T-cell (primary cell): ENCODE measurements around the gene SYCE3. TPM values are rescaled to one million over a fixed set of nuclear protein-coding genes. Genes with fewer than 3 reads are reported as not detected.

Experiments used
- ATAC-seq, 4 experiments: fragments of 200-7000 bp in 3 of 4; fragments of 150-1000 bp in 1 of 4; cut with Tn5 transposase; replicated peaks in 1 of 4; 1 replicate in 3 of 4; 2 replicates in 1 of 4; pipeline ENCODE4 v1.10.0; 2021; ENCODE audit warnings: moderate library complexity in 3 of 4, mild to moderate bottlenecking in 2 of 4, moderate number of reproducible peaks in 1 of 4
- CTCF ChIA-PET, 2 donors: fragments of 300-600 bp; sonication (Branson Sonifier 250); formaldehyde crosslinking; loops; one replicate each; lab custom pipeline; 2022; ENCODE audit warnings: antibody characterized with exemption in 2 of 2; lab: Charles Lee
- POLR2A ChIA-PET, 2 donors: fragments of 300-600 bp; sonication (Branson Sonifier 250); formaldehyde crosslinking; loops; one replicate each; lab custom pipeline; 2022; ENCODE audit warnings: antibody characterized with exemption in 2 of 2; lab: Charles Lee
- DNase-seq, 35 experiments: peaks; one replicate each; pipeline versions ENCODE4 v3.0.0 to v3.0.0-alpha.2; 2013 to 2023
- H3K27ac ChIP-seq: one replicate; pipeline ENCODE4 v1.5.1; 2013; ENCODE audit warnings: low read length
- H3K27me3 ChIP-seq, 2 experiments: replicated peaks in 1 of 2; 1 replicate in 1 of 2; 2 replicates in 1 of 2; pipeline versions ENCODE4 v1.6.1 to v1.7.0; 2013; ENCODE audit warnings: low read length in 1 of 2, mixed read lengths in 1 of 2; ENCODE audit not compliant: control insufficient read depth in 2 of 2, insufficient read depth in 2 of 2; ENCODE audit errors: extremely low read depth in 1 of 2
- H3K36me3 ChIP-seq, 2 donors: 1 replicate in 1 of 2; 2 replicates in 1 of 2; pipeline versions ENCODE4 v1.6.1 to v1.7.0; 2013; ENCODE audit warnings: low read length in 1 of 2; ENCODE audit not compliant: control insufficient read depth in 2 of 2, insufficient read depth in 1 of 2; ENCODE audit errors: extremely low read depth in 1 of 2
- H3K4me1 ChIP-seq, 2 experiments: 1 replicate in 1 of 2; 2 replicates in 1 of 2; pipeline versions ENCODE4 v1.6.1 to v1.7.0; 2013; ENCODE audit warnings: low read length in 2 of 2, mixed read lengths in 1 of 2; ENCODE audit not compliant: insufficient read depth in 2 of 2, control insufficient read depth in 1 of 2; ENCODE audit errors: extremely low read depth in 1 of 2
- H3K4me3 ChIP-seq, 2 donors: 1 replicate in 1 of 2; 2 replicates in 1 of 2; pipeline versions ENCODE4 v1.5.1 to v1.7.0; 2013; ENCODE audit warnings: mild to moderate bottlenecking in 2 of 2, low read length in 1 of 2, moderate library complexity in 1 of 2; ENCODE audit not compliant: control insufficient read depth in 1 of 2; ENCODE audit errors: extremely low read depth in 1 of 2
- H3K9me3 ChIP-seq: 2 replicates; pipeline ENCODE4 v1.7.0; 2013
- H3K27ac Mint-ChIP-seq, 2 donors: one replicate each; pipeline ENCODE4 v1.8.0; 2020 to 2021; ENCODE audit warnings: mild to moderate bottlenecking in 2 of 2, mixed read lengths in 2 of 2
- H3K27me3 Mint-ChIP-seq, 2 donors: one replicate each; pipeline ENCODE4 v1.8.0; 2021 to 2022; ENCODE audit warnings: mixed read lengths in 2 of 2
- H3K36me3 Mint-ChIP-seq: one replicate; pipeline ENCODE4 v1.8.0; 2021; ENCODE audit warnings: mixed read lengths
- H3K4me1 Mint-ChIP-seq, 3 donors: one replicate each; pipeline ENCODE4 v1.8.0; 2020 to 2022; ENCODE audit warnings: mixed read lengths in 3 of 3, mild to moderate bottlenecking in 1 of 3
- H3K4me3 Mint-ChIP-seq, 3 donors: one replicate each; pipeline ENCODE4 v1.8.0; 2020 to 2022; ENCODE audit warnings: mild to moderate bottlenecking in 3 of 3, mixed read lengths in 3 of 3, moderate library complexity in 3 of 3
- H3K9me3 Mint-ChIP-seq, 3 donors: one replicate each; pipeline ENCODE4 v1.8.0; 2020 to 2022; ENCODE audit warnings: mixed read lengths in 3 of 3
- WGBS: methylation state at CpG from one replicate; pipeline ENCODE4 v1.1.5; 2013; ENCODE audit warnings: missing lambda C conversion rate; ENCODE audit not compliant: insufficient coverage; 5-methylcytosine and 5-hydroxymethylcytosine counted together
- total RNA-seq, 35 experiments: library from RNA in 6 of 35; stranded (reverse) in 6 of 35; fragments of 120-200 nt in 1 of 35; gene quantifications; one replicate each; pipeline versions ENCODE4 v1.2.1 to v1.2.4 and lab custom pipeline; 2013 to 2026

Gene SYCE3
- total RNA-seq, 5 donors from 2014 or later (not counting 1 experiment from before 2014, with no cell fraction given): not detected

GRCh38 chr22:50577987-50578775 lies 15.5 kb upstream of the SYCE3 start, which contains the start of gene CPT1B:
TSS of gene CPT1B (minus strand) at chr22:50578427. CDS start at chr22:50577915, 512 bp downstream.
- no peaks in the 10 kb centered on the region for H3K27me3 ChIP-seq
- peaks cover 11 to 12% of the 10 kb centered on the region in 2 donors for H3K36me3 ChIP-seq
- 68% methylated on average over 21 of the region's 63 CpGs for WGBS
- Mint-ChIP-seq H3K36me3 (peaks cover 16% of the 10 kb centered on the region), H3K4me1 (peaks cover 18 to 32% (median 23%) of the 10 kb centered on the region in 3 donors), H3K9me3 (no peaks in the 10 kb centered on the region), H3K27me3 (no peaks in the 10 kb centered on the region), H3K4me3 (peak within 1 kb of the TSS in 1 of 3 donors; percentile 24), H3K27ac (no peak within 1 kb of the TSS)
- H3K9me3 ChIP-seq: no peaks in the 10 kb centered on the region
- ChIA-PET CTCF (no interaction called here), POLR2A (no interaction called here)
- H3K4me3 ChIP-seq: no peak within 1 kb of the TSS
- DNase-seq: no peak
- H3K4me1 ChIP-seq: peaks cover 4 to 28% of the 10 kb centered on the region in 2 experiments
- H3K27ac ChIP-seq: no peak within 1 kb of the TSS
- no peak for ATAC-seq

- Mint-ChIP-seq H3K36me3 (peaks cover 16% of the 10 kb centered on the region), H3K27me3 (no peaks in the 10 kb centered on the region)
- WGBS: 82% methylated on average over 22 of the region's 23 CpGs
Measured at GRCh38 chr22:50577697-50577986, 14.9 kb upstream of the SYCE3 start.

DNA sequence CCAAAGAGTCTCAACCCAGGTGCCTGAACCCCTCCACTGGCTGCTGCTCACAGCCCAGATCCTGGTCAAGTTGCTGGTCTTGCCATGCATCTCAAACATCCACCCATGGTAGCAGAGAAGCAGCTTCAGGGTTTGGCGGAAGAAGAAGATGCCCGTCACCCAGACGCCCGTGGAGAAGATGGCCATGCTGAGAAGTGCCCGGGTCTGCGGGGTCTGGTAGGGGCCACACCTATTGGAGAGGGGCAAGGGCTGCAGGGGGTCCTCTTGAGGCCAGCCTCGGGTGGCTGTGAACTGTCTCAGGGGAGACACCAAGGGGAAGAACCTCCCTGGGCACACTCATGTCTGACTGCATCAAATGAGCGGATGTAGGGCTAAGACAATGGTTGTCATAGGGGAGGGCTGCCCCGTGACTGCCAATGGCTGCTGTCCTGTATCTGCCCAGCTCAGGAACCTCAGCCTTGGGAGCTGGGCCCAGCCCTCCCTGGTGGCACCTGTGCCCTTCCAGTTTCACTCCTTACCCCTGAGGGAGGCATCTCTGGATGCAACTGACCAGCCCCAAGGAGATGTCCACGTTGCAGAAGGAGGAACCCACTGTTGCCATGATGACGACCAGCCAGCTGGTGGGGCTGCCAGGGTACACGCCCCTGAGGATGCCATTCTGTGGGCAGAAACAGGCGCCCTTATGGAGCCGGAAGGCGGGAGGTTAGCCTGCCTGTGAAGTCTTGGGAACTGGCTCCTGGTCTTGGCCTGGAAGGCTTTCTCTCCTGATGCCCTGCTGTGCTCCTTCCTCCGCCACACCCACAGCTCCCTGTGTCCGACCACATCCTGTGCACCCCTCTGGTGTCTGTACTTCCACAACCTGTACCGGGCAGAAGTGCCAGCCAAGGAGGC lies 14.3 kb upstream of the SYCE3 start:
- Mint-ChIP-seq H3K27ac (no peak overlapping the region), H3K4me1 (peaks cover 18 to 29% (median 23%) of the 10 kb centered on the region in 3 donors), H3K27me3 (no peaks in the 10 kb centered on the region), H3K4me3 (peak overlapping the region in 1 of 3 donors; percentile 24), H3K9me3 (no peaks in the 10 kb centered on the region), H3K36me3 (peaks cover 22% of the 10 kb centered on the region)
- whole genome bisulfite sequencing: 87% methylated on average over 15 of the region's 18 CpGs
- Histone ChIP-seq H3K27ac (no peak overlapping the region), H3K27me3 (no peaks in the 10 kb centered on the region), H3K9me3 (no peaks in the 10 kb centered on the region), H3K4me1 (peaks cover 4 to 26% of the 10 kb centered on the region in 2 experiments), H3K4me3 (no peak overlapping the region), H3K36me3 (peaks cover 12 to 16% of the 10 kb centered on the region in 2 donors)
- CTCF ChIA-PET: interaction anchor here in 1 of 2 donors (0.9 kb wide), 1 partner anchor 23 kb away, joined by 3 read pairs; no protein-coding TSS in a partner anchor
- ATAC-seq (no peak), DNase-seq (no peak)
- POLR2A ChIA-PET: no interaction called here

More at GRCh38 chr22:50577697-50577986, 14.9 kb upstream of the SYCE3 start:
- peak overlapping the region in 1 of 3 donors; percentile 24 for H3K4me3 Mint-ChIP-seq
- H3K27ac Mint-ChIP-seq: no peak overlapping the region
- ChIA-PET POLR2A (no interaction called here), CTCF (no interaction called here)
- ATAC-seq (no peak), DNase-seq (no peak)
- no peaks in the 10 kb centered on the region for H3K9me3 ChIP-seq
- no peaks in the 10 kb centered on the region for H3K27me3 ChIP-seq
- no peak overlapping the region for H3K4me3 ChIP-seq
- no peaks in the 10 kb centered on the region for H3K9me3 Mint-ChIP-seq
- H3K27ac ChIP-seq: no peak overlapping the region
- peaks cover 11 to 12% of the 10 kb centered on the region in 2 donors for H3K36me3 ChIP-seq
- H3K4me1 ChIP-seq: peaks cover 4 to 28% of the 10 kb centered on the region in 2 experiments
- H3K4me1 Mint-ChIP-seq: peaks cover 18 to 29% (median 23%) of the 10 kb centered on the region in 3 donors

DNA sequence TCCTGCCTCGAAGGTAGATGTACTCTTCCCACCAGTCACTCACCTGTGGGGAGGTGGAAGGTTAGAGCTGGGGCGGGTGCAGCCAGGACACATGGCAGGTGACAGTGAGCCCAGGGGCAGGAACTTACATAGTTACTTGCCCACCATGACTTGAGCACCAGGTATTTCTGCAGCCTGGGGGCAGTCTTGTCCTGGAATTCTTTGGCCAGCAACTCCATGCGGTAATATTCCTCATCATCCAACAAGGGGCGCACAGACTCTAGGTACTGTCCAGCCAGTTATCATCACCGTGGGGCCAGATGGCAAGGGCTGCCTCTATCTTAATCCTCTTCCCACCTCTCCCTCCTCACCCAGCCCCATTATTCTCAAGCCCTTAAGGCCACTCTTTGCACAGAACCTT lies 13.4 kb upstream of the SYCE3 start:
- Histone ChIP-seq H3K4me3 (no peak overlapping the region), H3K36me3 (peaks cover 16 to 24% of the 10 kb centered on the region in 2 donors), H3K4me1 (peaks cover 0 to 16% of the 10 kb centered on the region in 2 experiments), H3K27me3 (no peaks in the 10 kb centered on the region), H3K9me3 (no peaks in the 10 kb centered on the region), H3K27ac (no peak overlapping the region)
- 88% methylated on average over 3 of the region's 5 CpGs for WGBS
- Mint-ChIP-seq H3K4me3 (no peak overlapping the region), H3K36me3 (peaks cover 28% of the 10 kb centered on the region), H3K9me3 (no peaks in the 10 kb centered on the region), H3K27ac (no peak overlapping the region), H3K4me1 (peaks cover 17 to 19% (median 18%) of the 10 kb centered on the region in 3 donors), H3K27me3 (no peaks in the 10 kb centered on the region)
- ATAC-seq: no peak
- CTCF ChIA-PET: interaction anchor here in 1 of 2 donors (0.6 kb wide), 1 partner anchor 9 kb away, joined by 3 read pairs; no protein-coding TSS in a partner anchor
- DNase-seq: no peak
- POLR2A ChIA-PET: no interaction called here

DNA sequence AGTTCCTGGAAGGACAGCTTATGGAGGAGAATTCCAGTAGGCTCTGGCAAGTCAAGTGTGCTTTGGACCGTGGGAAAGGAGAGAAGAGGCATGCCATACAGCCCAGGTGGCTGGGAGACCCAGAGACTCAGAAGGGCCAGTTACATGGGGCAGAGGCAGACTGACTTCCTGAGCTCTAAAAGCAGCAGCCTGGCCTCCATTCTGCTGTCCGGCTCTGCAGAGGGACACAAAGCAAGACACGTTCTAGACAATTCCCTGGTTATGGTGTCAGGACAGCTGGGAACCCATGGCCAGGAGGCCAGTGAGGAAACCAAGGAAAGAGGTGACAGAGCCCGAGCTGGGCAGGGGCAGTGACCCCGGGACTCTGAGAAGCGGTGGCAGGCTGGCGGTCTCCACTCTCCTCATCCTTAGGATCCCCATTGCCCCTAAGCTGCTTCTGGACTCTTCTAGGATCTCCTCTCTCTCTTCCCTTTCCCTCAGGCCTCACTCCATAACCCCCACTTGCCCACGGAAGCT lies 12.8 kb upstream of the SYCE3 start:
- ChIA-PET POLR2A (no interaction called here), CTCF (no interaction called here)
- H3K27ac ChIP-seq: no peak overlapping the region
- peaks cover 19 to 30% of the 10 kb centered on the region in 2 donors for H3K36me3 ChIP-seq
- no peaks in the 10 kb centered on the region for H3K27me3 Mint-ChIP-seq
- H3K27me3 ChIP-seq: no peaks in the 10 kb centered on the region
- H3K4me1 ChIP-seq: peaks cover 0 to 15% of the 10 kb centered on the region in 2 experiments
- H3K4me1 Mint-ChIP-seq: peaks cover 15 to 18% (median 16%) of the 10 kb centered on the region in 3 donors
- WGBS: 93% methylated on average over 7 of the region's 8 CpGs
- H3K4me3 ChIP-seq: no peak overlapping the region
- no peaks in the 10 kb centered on the region for H3K9me3 ChIP-seq
- peaks cover 31% of the 10 kb centered on the region for H3K36me3 Mint-ChIP-seq
- H3K9me3 Mint-ChIP-seq: no peaks in the 10 kb centered on the region
- H3K27ac Mint-ChIP-seq: no peak overlapping the region
- H3K4me3 Mint-ChIP-seq: no peak overlapping the region
- DNase-seq (no peak), ATAC-seq (no peak)

GRCh38 chr22:50574383-50574755 lies 11.7 kb upstream of the SYCE3 start:
- Mint-ChIP-seq H3K36me3 (peaks cover 26% of the 10 kb centered on the region), H3K27ac (no peak overlapping the region), H3K9me3 (no peaks in the 10 kb centered on the region), H3K4me3 (no peak overlapping the region), H3K27me3 (no peaks in the 10 kb centered on the region), H3K4me1 (peaks cover 7 to 8% (median 7%) of the 10 kb centered on the region in 3 donors)
- no peak overlapping the region for H3K4me3 ChIP-seq
- no peaks in the 10 kb centered on the region for H3K27me3 ChIP-seq
- POLR2A ChIA-PET: interaction anchor here in 1 of 2 donors (0.6 kb wide), 2 partner anchors 19 to 159 kb away, joined by 3 to 11 read pairs; no protein-coding TSS in a partner anchor
- no peak for ATAC-seq
- H3K27ac ChIP-seq: no peak overlapping the region
- no peak for DNase-seq
- CTCF ChIA-PET: interaction anchor here in 1 of 2 donors (0.6 kb wide), 1 partner anchor 124 kb away, joined by 5 read pairs; no protein-coding TSS in a partner anchor
- no peaks in the 10 kb centered on the region for H3K9me3 ChIP-seq
- peaks cover 19 to 39% of the 10 kb centered on the region in 2 donors for H3K36me3 ChIP-seq
- WGBS: 96% methylated on average over 7 of the region's 11 CpGs
- H3K4me1 ChIP-seq: peaks cover 0 to 15% of the 10 kb centered on the region in 2 experiments
